ENCODE results near the gene DEF6. TPM values are rescaled to one million over a fixed set of nuclear protein-coding genes. Genes with fewer than 3 reads are reported as not detected.
"Not testable (repeated sequence)": the region's sequence is repeated elsewhere in the genome, so short reads cannot be mapped to it uniquely, and the experiment has no call there.

The DEF6 gene
- total RNA-seq, 1 experiment from 2014 or later, result 5.6 TPM

GRCh38 chr6:35328108-35328723 lies 30.6 kb downstream of the DEF6 start:
- no CpG with 5 or more reads among the region's 1 CpG for WGBS (ENCODE audit: extremely low coverage, insufficient read length, low lambda C conversion rate)
- no peak overlapping the region for H4K5ac ChIP-seq (ENCODE audit: insufficient read length, low read depth, low read length)
- no peak overlapping the region for H4K91ac ChIP-seq (ENCODE audit: insufficient read length, low read depth, low read length)
- H2BK5ac ChIP-seq (ENCODE audit: insufficient read length, low read length), result no peak overlapping the region
- peaks cover 0 to 3% (median 3%) of the 10 kb centered on the region in 3 experiments; a peak in 4 of 7 replicates for H3K36me3 Mint-ChIP-seq (ENCODE audit: insufficient read depth in 1 of 3, low read depth in 3 of 3)
- H2BK15ac ChIP-seq (ENCODE audit: low read depth, low read length), result no peak overlapping the region
- no peaks in the 10 kb centered on the region for H3K79me1 ChIP-seq (ENCODE audit: insufficient read depth, low read depth, low read length, poor library complexity, severe bottlenecking)
- H3K14ac ChIP-seq (ENCODE audit: insufficient read depth, low read length), result no peak overlapping the region
- peaks cover 6% of the 10 kb centered on the region in 2 experiments for H3K4me1 Mint-ChIP-seq
- no peaks in the 10 kb centered on the region for H3K27me3 ChIP-seq (ENCODE audit: insufficient read depth, low read length)
- H3K4me3 Mint-ChIP-seq, result no peak overlapping the region
- H3K18ac ChIP-seq (ENCODE audit: insufficient read length, low read depth, low read length), result no peak overlapping the region
- TF ChIP-seq CTCF (conservative IDR thresholded peaks at IDR 0.05), result no peak
- no peaks in the 10 kb centered on the region for H3K79me2 ChIP-seq (ENCODE audit: insufficient read depth, low read length)
- H3K4me1 ChIP-seq (ENCODE audit: insufficient read depth, low read length), result no peaks in the 10 kb centered on the region
- H3K9me3 ChIP-seq (ENCODE audit: control insufficient read depth, low read depth, low read length), result no peaks in the 10 kb centered on the region
- no peak overlapping the region for H2AK5ac ChIP-seq (ENCODE audit: insufficient read length, low read length)
- peaks cover 10% of the 10 kb centered on the region for H3K27me3 Mint-ChIP-seq (ENCODE audit: low read depth)
- H2BK120ac ChIP-seq (ENCODE audit: low read depth, low read length, poor library complexity, severe bottlenecking), result no peak overlapping the region
- H4K20me1 ChIP-seq (ENCODE audit: control insufficient read depth, insufficient read depth, insufficient read length), result no peaks in the 10 kb centered on the region
- DNase-seq, result peak; percentile 27
- H3K27ac Mint-ChIP-seq, result no peak overlapping the region
- H3T11ph ChIP-seq (ENCODE audit: low read length), result no peak overlapping the region
- no peak overlapping the region for H2AFZ ChIP-seq (ENCODE audit: low read length)
- no peak overlapping the region for H3K4me2 ChIP-seq (ENCODE audit: insufficient read depth, insufficient read length, low read length)
- no peak overlapping the region for H2BK12ac ChIP-seq (ENCODE audit: insufficient read length, low read depth, low read length)
- no peak overlapping the region for H3K9ac ChIP-seq (ENCODE audit: extremely low read depth, insufficient read length, low read length)
- no peak overlapping the region for H3K23ac ChIP-seq (ENCODE audit: insufficient read length, low read depth, low read length)
- H3K27ac ChIP-seq (ENCODE audit: insufficient read length, low read depth, low read length), result no peak overlapping the region
- H2BK20ac ChIP-seq (ENCODE audit: low read depth, low read length, poor library complexity, severe bottlenecking), result no peak overlapping the region
- H3K23me2 ChIP-seq (ENCODE audit: insufficient read length, low read depth, low read length, poor library complexity, severe bottlenecking), result no peaks in the 10 kb centered on the region
- no peak overlapping the region for H3K4ac ChIP-seq (ENCODE audit: low read depth, low read length)
- no peak overlapping the region for H3K56ac ChIP-seq (ENCODE audit: insufficient read length, low read depth, low read length)
- peaks cover 5 to 10% of the 10 kb centered on the region in 2 experiments for H3K9me3 Mint-ChIP-seq
- no peak overlapping the region for H4K8ac ChIP-seq (replicated peaks; ENCODE audit: insufficient read length, low read depth, low read length)

- no CpG with 5 or more reads among the region's 8 CpGs for WGBS (ENCODE audit: extremely low coverage, insufficient read length, low lambda C conversion rate)
Measured at GRCh38 chr6:35328965-35329364, 31.3 kb downstream of the DEF6 start.

More at GRCh38 chr6:35328965-35329364, 31.3 kb downstream of the DEF6 start:
- not testable (repeated sequence) for H3K18ac ChIP-seq (ENCODE audit: insufficient read length, low read depth, low read length); H2AFZ ChIP-seq (ENCODE audit: low read length); H2BK5ac ChIP-seq (ENCODE audit: insufficient read length, low read length); DNase-seq; H3K27ac Mint-ChIP-seq; H2BK120ac ChIP-seq (ENCODE audit: low read depth, low read length, poor library complexity, severe bottlenecking); H3K36me3 Mint-ChIP-seq (ENCODE audit: insufficient read depth in 1 of 3, low read depth in 3 of 3); H3K79me2 ChIP-seq (ENCODE audit: insufficient read depth, low read length); H3K14ac ChIP-seq (ENCODE audit: insufficient read depth, low read length); H2BK12ac ChIP-seq (ENCODE audit: insufficient read length, low read depth, low read length); H3K4me3 Mint-ChIP-seq; H2AK5ac ChIP-seq (ENCODE audit: insufficient read length, low read length); H2BK15ac ChIP-seq (ENCODE audit: low read depth, low read length); H3K9ac ChIP-seq (ENCODE audit: extremely low read depth, insufficient read length, low read length); H4K20me1 ChIP-seq (ENCODE audit: control insufficient read depth, insufficient read depth, insufficient read length); H3K9me3 ChIP-seq (ENCODE audit: control insufficient read depth, low read depth, low read length); H3K23me2 ChIP-seq (ENCODE audit: insufficient read length, low read depth, low read length, poor library complexity, severe bottlenecking); H2BK20ac ChIP-seq (ENCODE audit: low read depth, low read length, poor library complexity, severe bottlenecking); H4K8ac ChIP-seq (replicated peaks; ENCODE audit: insufficient read length, low read depth, low read length); H3K23ac ChIP-seq (ENCODE audit: insufficient read length, low read depth, low read length); H3K4me2 ChIP-seq (ENCODE audit: insufficient read depth, insufficient read length, low read length); H3T11ph ChIP-seq (ENCODE audit: low read length); H3K27ac ChIP-seq (ENCODE audit: insufficient read length, low read depth, low read length); H3K56ac ChIP-seq (ENCODE audit: insufficient read length, low read depth, low read length); H3K4me1 ChIP-seq (ENCODE audit: insufficient read depth, low read length); H3K9me3 Mint-ChIP-seq; H4K5ac ChIP-seq (ENCODE audit: insufficient read length, low read depth, low read length); H3K4ac ChIP-seq (ENCODE audit: low read depth, low read length); H3K27me3 ChIP-seq (ENCODE audit: insufficient read depth, low read length); H3K4me1 Mint-ChIP-seq; H3K79me1 ChIP-seq (ENCODE audit: insufficient read depth, low read depth, low read length, poor library complexity, severe bottlenecking); H4K91ac ChIP-seq (ENCODE audit: insufficient read length, low read depth, low read length)
- peaks cover 18% of the 10 kb centered on the region for H3K27me3 Mint-ChIP-seq (ENCODE audit: low read depth)
